NCI-H146 treated with DMSO at 0.1 percent for 48 hours (cell line): Measurements from ENCODE around the gene NWD2.
"Not testable (repeated sequence)": the region's sequence is repeated elsewhere in the genome, so short reads cannot be mapped to it uniquely, and the experiment has no call there.

ENCODE experiments used
- DNase-seq: peaks from one replicate; lab custom pipeline; 2025; ENCODE audit not compliant: unreplicated experiment; lab: John Stamatoyannopoulos, UW

NWD2 gene

DNA sequence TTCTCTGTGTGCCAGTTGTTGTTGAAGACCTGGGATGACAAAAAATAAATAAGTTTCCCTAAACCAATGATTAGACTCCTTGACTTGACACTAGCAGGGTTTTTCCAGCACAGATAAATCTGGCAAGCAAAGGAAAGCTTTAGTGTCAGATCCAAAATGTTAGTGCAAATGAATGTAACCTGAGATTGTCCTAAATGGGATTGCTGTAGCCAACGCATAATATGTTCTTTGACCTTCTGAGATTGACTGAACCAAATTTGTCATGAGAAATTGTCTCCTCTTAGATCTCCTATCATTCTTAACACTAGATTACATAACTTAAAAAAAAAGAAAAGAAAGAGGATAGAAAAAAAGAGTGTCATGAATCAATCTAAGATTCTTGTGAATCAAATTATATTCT is 245.2 kb downstream of the NWD2 start:
- DNase-seq: no peak

DNA sequence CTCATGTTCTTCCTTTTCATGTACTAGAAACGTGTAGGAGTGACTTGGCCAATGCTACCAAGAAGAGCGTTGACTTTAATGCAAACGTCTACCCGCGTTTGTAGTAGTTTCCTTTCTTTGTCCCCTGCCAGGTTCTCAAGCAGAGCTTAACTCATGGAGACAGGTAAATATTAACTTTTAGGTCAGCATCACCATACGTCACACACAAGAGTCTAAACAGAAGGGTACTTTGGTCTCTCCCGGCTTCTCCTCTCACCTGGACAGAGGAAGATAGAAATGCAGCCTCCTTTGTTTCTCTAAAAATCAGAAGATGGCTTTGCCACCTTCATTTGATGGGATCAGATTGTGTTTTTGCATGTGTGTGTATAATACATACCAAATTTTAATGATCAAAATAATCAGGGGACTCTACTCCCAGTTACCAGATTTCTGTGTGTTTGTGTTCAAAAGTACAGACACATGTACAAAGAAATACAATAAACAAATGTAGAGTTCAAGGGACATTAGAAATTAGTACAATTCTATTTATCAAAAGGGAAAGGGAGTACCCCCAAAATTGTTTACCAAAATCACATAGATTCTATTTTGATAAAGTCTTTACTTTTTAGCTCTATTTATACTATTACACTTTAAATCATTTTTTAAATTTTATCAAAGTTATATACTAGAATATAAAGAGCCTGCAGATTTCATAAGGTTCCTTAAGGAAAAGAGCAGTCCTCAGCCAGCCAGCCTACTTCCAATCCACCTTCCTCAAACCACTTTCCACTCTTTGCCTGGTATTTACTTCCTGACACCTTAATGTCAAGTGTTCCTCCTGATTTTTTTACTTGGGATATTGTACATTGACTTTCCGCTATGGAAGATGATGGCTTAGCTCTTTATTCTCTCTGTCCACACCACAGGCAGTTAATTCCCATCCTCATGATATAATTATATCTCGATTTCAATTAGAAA is 246.1 kb downstream of the NWD2 start:
- no peak for DNase-seq

DNA sequence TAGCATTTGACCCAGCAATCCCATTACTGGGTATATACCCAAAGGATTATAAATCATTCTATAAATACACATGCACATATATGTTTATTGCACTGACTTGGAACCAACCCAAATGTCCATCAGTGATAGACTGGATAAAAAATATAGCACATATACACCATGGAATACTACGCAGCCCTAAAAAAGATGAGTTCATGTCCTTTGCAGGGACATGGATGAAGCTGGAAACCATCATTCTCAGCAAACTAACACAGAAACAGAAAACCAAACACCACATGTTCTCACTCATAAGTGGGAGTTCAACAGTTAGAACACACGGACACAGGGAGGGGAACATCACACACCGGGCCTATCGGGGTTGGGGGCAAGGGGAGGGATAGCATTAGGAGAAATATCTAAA is 250.8 kb downstream of the NWD2 start:
- DNase-seq: not testable (repeated sequence)
